Liver (tissue), 9 donors: ENCODE data around the gene TCF7L1. TPM values are rescaled to one million over a fixed set of nuclear protein-coding genes. Genes with fewer than 3 reads are reported as not detected.

Experiments
- DNase-seq: peaks from one replicate; pipeline ENCODE4 v3.0.0-alpha.2; 2017; ENCODE audit warnings: low spot score
- H3K27ac ChIP-seq, 2 donors: one replicate each; pipeline ENCODE4 v1.7.0; 2013; ENCODE audit warnings: inconsistent platforms in 2 of 2, low read length in 2 of 2, control low read depth in 1 of 2, low read depth in 1 of 2, mild to moderate bottlenecking in 1 of 2
- H3K27me3 ChIP-seq, 4 donors: one replicate each; pipeline versions ENCODE4 v1.6.1 to v1.7.0; 2013; ENCODE audit warnings: low read length in 3 of 4, inconsistent platforms in 1 of 4, mild to moderate bottlenecking in 1 of 4, moderate library complexity in 1 of 4; ENCODE audit not compliant: control insufficient read depth in 4 of 4, insufficient read depth in 4 of 4
- H3K36me3 ChIP-seq, 4 donors: one replicate each; pipeline versions ENCODE4 v1.6.1 to v1.7.0; 2013; ENCODE audit warnings: low read length in 3 of 4, mild to moderate bottlenecking in 3 of 4, low read depth in 1 of 4, moderate library complexity in 1 of 4; ENCODE audit not compliant: control insufficient read depth in 4 of 4, insufficient read depth in 3 of 4
- H3K4me1 ChIP-seq, 4 donors: one replicate each; pipeline versions ENCODE4 v1.6.1 to v1.7.0; 2013; ENCODE audit warnings: low read length in 3 of 4, mild to moderate bottlenecking in 3 of 4, moderate library complexity in 1 of 4; ENCODE audit not compliant: control insufficient read depth in 4 of 4, insufficient read depth in 4 of 4
- H3K4me3 ChIP-seq, 3 donors: one replicate each; pipeline versions ENCODE4 v1.6.1 to v1.7.0; 2013; ENCODE audit warnings: low read length in 3 of 3, control low read depth in 1 of 3, low read depth in 1 of 3, mild to moderate bottlenecking in 1 of 3
- H3K9ac ChIP-seq, 2 donors: one replicate each; pipeline ENCODE4 v1.7.0; 2013; ENCODE audit warnings: low read length in 2 of 2, mild to moderate bottlenecking in 2 of 2, moderate library complexity in 2 of 2, control low read depth in 1 of 2, low read depth in 1 of 2
- H3K9me3 ChIP-seq, 4 donors: one replicate each; pipeline versions ENCODE4 v1.6.1 to v1.7.0; 2013; ENCODE audit warnings: low read length in 3 of 4; ENCODE audit not compliant: control insufficient read depth in 4 of 4
- ATF3 ChIP-seq: IDR thresholded peaks from 2 replicates; pipeline ENCODE4 v1.6.1; 2016; ENCODE audit warnings: antibody characterized with exemption
- CTCF ChIP-seq: fragments of 150-350 bp; IDR thresholded peaks from 2 replicates; pipeline ENCODE4 v1.5.1; 2017; ENCODE audit warnings: improper control_type of control experiment, low read depth, low read length; ENCODE audit not compliant: missing input control
- FOXA1 ChIP-seq: IDR thresholded peaks from 2 replicates; pipeline ENCODE4 v1.6.1; 2016; ENCODE audit warnings: antibody characterized with exemption
- FOXA2 ChIP-seq: IDR thresholded peaks from 2 replicates; pipeline ENCODE4 v1.6.1; 2016; ENCODE audit warnings: antibody characterized with exemption
- GABPA ChIP-seq, 2 donors: IDR thresholded peaks in 1 of 2; conservative IDR thresholded peaks in 1 of 2; 2 replicates each; pipeline ENCODE4 v1.6.1; 2016; ENCODE audit warnings: antibody characterized with exemption in 2 of 2, mild to moderate bottlenecking in 1 of 2, moderate library complexity in 1 of 2
- HNF4A ChIP-seq, 2 donors: conservative IDR thresholded peaks; 2 replicates each; pipeline ENCODE4 v1.6.1; 2016; ENCODE audit warnings: antibody characterized with exemption in 2 of 2, mild to moderate bottlenecking in 2 of 2
- HNF4G ChIP-seq: IDR thresholded peaks from 2 replicates; pipeline ENCODE4 v1.6.1; 2016; ENCODE audit warnings: antibody characterized with exemption
- JUND ChIP-seq, 2 donors: IDR thresholded peaks; 2 replicates each; pipeline ENCODE4 v1.6.1; 2016; ENCODE audit warnings: antibody characterized with exemption in 2 of 2
- NR2F2 ChIP-seq: IDR thresholded peaks from 2 replicates; pipeline ENCODE4 v1.6.1; 2016; ENCODE audit warnings: antibody characterized with exemption
- RAD21 ChIP-seq, 2 donors: IDR thresholded peaks; 2 replicates each; pipeline ENCODE4 v1.6.1; 2016; ENCODE audit warnings: antibody characterized with exemption in 2 of 2, mild to moderate bottlenecking in 2 of 2
- REST ChIP-seq: IDR thresholded peaks from 2 replicates; pipeline ENCODE4 v1.6.1; 2016; ENCODE audit warnings: antibody characterized with exemption, mild to moderate bottlenecking
- RXRA ChIP-seq, 2 donors: IDR thresholded peaks; 2 replicates each; pipeline ENCODE4 v1.6.1; 2017 to 2018; ENCODE audit warnings: antibody characterized with exemption in 2 of 2, mild to moderate bottlenecking in 1 of 2
- SP1 ChIP-seq: IDR thresholded peaks from 2 replicates; pipeline ENCODE4 v1.6.1; 2018; ENCODE audit warnings: antibody characterized with exemption, mild to moderate bottlenecking
- TAF1 ChIP-seq: conservative IDR thresholded peaks from 2 replicates; pipeline ENCODE4 v1.6.1; 2016; ENCODE audit warnings: antibody characterized with exemption, mild to moderate bottlenecking
- YY1 ChIP-seq: IDR thresholded peaks from 2 replicates; pipeline ENCODE4 v1.6.1; 2016; ENCODE audit warnings: antibody characterized with exemption, mild to moderate bottlenecking
- ZBTB33 ChIP-seq: IDR thresholded peaks from 2 replicates; pipeline ENCODE4 v1.6.1; 2016; ENCODE audit warnings: antibody characterized with exemption
- WGBS: extraction: QIAGEN DNeasy Blood & Tissue Kit; methylation state at CpG from one replicate; pipeline ENCODE4 v1.1.7; 2013; 5-methylcytosine and 5-hydroxymethylcytosine counted together
- polyA plus RNA-seq, 2 donors: library from polyadenylated mRNA; stranded (reverse) in 1 of 2; unstranded in 1 of 2; fragments of 200-250 nt in 1 of 2; fragments of >200 nt in 1 of 2; fragmentation: Nextera tagmentation in 1 of 2; extraction: Ambion mirVana in 1 of 2; gene quantifications; one replicate each; pipeline versions ENCODE4 v1.2.1 to v1.2.3, GENCODE V29; 2013 to 2015
- total RNA-seq, 2 donors: library from RNA; depleted of rRNA; stranded (reverse); fragments of >200 nt; gene quantifications; one replicate each; pipeline ENCODE4 v1.2.3, GENCODE V29; 2014
- donor health status: healthy.
- donor health status: healthy.
- donor health status: healthy.
- donor health status: healthy.
- donor health status: healthy.

The TCF7L1 gene
- total and polyA plus RNA-seq, 4 donors, result 1.6 to 6.0 (median 4.8) TPM

- no peaks in the 10 kb centered on the region for H3K27me3 ChIP-seq
- H3K9me3 ChIP-seq, result no peaks in the 10 kb centered on the region
- DNase-seq, result no peak
- no peak overlapping the region for H3K9ac ChIP-seq
- TF ChIP-seq FOXA2 (no peak), YY1 (no peak), RAD21 (IDR thresholded peaks at IDR 0.05) (no peak), HNF4G (no peak), ATF3 (no peak), RXRA (IDR thresholded peaks at IDR 0.05) (no peak), HNF4A (conservative IDR thresholded peaks at IDR 0.05) (no peak), ZBTB33 (no peak), GABPA (IDR thresholded peaks at IDR 0.05 in 1 of 2, conservative IDR thresholded peaks at IDR 0.05 in 1 of 2) (no peak), CTCF (no peak), NR2F2 (no peak), JUND (IDR thresholded peaks at IDR 0.05) (no peak), TAF1 (no peak), SP1 (no peak), FOXA1 (no peak), REST (no peak)
- 96% methylated on average over 7 of the region's 7 CpGs for WGBS
- H3K27ac ChIP-seq, result no peak overlapping the region
- peaks cover 8 to 17% (median 12%) of the 10 kb centered on the region in 4 donors for H3K4me1 ChIP-seq
- H3K36me3 ChIP-seq, result no peaks in the 10 kb centered on the region
- H3K4me3 ChIP-seq, result no peak overlapping the region
Measured at GRCh38 chr2:85177031-85177824, 44.0 kb downstream of the TCF7L1 start.
